ENCODE results near the gene TCF4.
A peak's percentile ranks its signal among the peaks of the same experiment; 100 is the strongest.

TCF4 gene

DNA sequence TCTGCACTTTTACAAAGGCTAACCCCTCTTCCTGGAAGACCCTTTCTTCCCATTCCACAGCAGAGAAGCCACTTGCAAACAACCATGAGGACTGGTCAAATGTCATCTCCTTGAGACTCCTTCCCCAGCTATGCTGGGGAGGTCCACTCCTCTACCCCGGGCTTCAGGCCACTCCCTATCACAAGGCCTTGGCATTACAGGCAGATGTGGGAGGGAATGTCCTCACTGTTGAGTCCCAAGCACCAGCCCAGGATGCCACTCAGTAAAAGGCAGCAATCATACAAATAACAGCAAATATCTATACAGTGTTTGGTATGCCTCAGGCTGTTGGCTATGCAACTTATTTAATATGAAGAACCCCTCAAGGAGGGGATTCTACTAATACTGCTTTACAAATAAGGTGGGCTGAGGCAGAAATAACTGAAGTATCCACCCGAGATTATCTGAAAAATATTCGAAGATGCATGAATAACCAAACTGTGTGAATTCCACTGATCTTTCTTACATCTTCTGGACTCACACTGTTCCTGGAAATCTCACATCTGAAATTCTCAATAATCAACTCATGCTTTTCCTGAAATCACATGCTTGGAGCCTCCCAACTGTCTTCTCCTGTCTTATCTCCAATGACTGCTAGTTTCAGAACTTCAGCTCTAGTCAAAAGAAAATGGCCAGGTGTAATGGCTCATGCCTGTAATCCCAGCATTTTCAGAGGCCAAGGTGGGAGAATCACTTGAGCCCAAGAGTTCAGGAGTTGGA is 226.3 kb downstream of the TCF4 start:
- no peaks in the 10 kb centered on the region for H3K27me3 ChIP-seq (ENCODE audit: control insufficient read depth, insufficient read depth, low read length)
- no peak overlapping the region for H3K27ac ChIP-seq (ENCODE audit: low read depth, low read length)
- H3K4me3 ChIP-seq (ENCODE audit: low read depth, low read length) = no peak overlapping the region
- no peak overlapping the region for H3K9ac ChIP-seq (ENCODE audit: low read length)
- no peaks in the 10 kb centered on the region for H3K9me3 ChIP-seq (ENCODE audit: control insufficient read depth, insufficient read depth, low read depth, low read length)
- no peaks in the 10 kb centered on the region for H3K36me3 ChIP-seq (ENCODE audit: control insufficient read depth, insufficient read depth, low read length)
- H3K4me1 ChIP-seq (ENCODE audit: control insufficient read depth, insufficient read depth, low read length) = peaks cover 6% of the 10 kb centered on the region

DNA sequence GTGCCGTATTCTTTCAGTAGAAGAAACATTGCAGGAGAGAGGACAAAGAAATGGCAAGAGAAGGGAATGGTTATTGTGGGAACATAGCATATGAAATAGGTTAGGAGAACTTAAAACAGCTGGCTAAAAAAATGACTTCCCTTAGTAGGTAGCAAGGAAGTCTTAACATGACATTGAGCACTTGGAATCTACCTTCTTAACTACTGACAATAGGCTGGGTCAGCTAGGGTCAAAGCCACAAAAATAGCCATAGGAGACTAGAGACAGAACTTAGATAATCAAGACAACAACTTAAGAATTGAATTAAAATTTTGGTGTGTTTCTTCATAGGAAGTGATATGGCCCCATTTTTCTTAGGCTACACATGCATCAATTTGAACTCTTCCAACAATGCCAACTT is 227.9 kb downstream of the TCF4 start:
- Histone ChIP-seq H3K27ac (ENCODE audit: low read depth, low read length) (no peak overlapping the region), H3K4me3 (ENCODE audit: low read depth, low read length) (no peak overlapping the region), H3K27me3 (ENCODE audit: control insufficient read depth, insufficient read depth, low read length) (no peaks in the 10 kb centered on the region), H3K36me3 (ENCODE audit: control insufficient read depth, insufficient read depth, low read length) (no peaks in the 10 kb centered on the region), H3K4me1 (ENCODE audit: control insufficient read depth, insufficient read depth, low read length) (peaks cover 10% of the 10 kb centered on the region), H3K9me3 (ENCODE audit: control insufficient read depth, insufficient read depth, low read depth, low read length) (no peaks in the 10 kb centered on the region), H3K9ac (ENCODE audit: low read length) (no peak overlapping the region)

DNA sequence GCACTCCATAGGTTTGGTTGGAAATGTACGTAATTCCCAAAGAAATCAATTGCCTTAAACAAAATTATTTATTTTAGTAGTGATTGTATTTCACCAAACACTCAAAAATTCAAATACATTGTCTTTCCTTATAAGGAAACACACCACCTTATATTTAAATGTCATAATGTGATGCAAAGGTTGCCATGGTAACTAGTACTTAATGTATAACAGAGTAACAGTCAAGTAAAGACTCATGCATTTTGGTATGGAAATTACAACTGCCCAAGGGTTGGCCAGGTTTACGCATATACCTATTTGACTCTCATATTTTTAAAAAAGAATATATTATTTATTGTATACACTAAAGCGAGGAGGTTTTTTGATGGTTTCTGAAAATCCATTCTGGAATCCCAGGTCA is 231.2 kb downstream of the TCF4 start:
- Histone ChIP-seq H3K27me3 (ENCODE audit: control insufficient read depth, insufficient read depth, low read length) (no peaks in the 10 kb centered on the region), H3K9me3 (ENCODE audit: control insufficient read depth, insufficient read depth, low read depth, low read length) (no peaks in the 10 kb centered on the region), H3K9ac (ENCODE audit: low read length) (no peak overlapping the region), H3K36me3 (ENCODE audit: control insufficient read depth, insufficient read depth, low read length) (no peaks in the 10 kb centered on the region), H3K27ac (ENCODE audit: low read depth, low read length) (no peak overlapping the region), H3K4me3 (ENCODE audit: low read depth, low read length) (no peak overlapping the region), H3K4me1 (ENCODE audit: control insufficient read depth, insufficient read depth, low read length) (peaks cover 36% of the 10 kb centered on the region)

DNA sequence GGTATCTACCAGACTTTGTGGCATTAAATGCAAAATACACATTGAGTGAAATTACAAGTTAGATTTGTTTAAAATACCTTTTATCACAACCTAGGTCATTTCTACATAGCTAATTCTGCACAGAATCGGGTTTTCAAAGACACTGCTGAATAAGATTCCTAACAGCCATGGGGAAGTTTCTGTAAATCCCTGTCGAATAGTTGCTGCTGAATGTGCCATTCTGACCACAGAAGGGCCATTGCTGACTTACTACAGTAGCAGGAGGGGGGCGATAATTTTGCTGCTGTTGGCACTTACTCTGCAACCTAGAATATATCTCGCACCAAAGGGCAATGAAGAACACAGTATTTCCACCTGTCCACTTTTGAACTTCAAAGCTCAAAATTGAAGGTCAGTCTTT is 232.8 kb downstream of the TCF4 start:
- no peaks in the 10 kb centered on the region; the same call in 1 of the 2 replicates for H3K27me3 ChIP-seq (ENCODE audit: control insufficient read depth, insufficient read depth, low read length)
- H3K36me3 ChIP-seq (ENCODE audit: control insufficient read depth, insufficient read depth, low read length) = no peaks in the 10 kb centered on the region
- peaks cover 49% of the 10 kb centered on the region for H3K4me1 ChIP-seq (ENCODE audit: control insufficient read depth, insufficient read depth, low read length)
- no peak overlapping the region for H3K9ac ChIP-seq (ENCODE audit: low read length)
- no peaks in the 10 kb centered on the region for H3K9me3 ChIP-seq (ENCODE audit: control insufficient read depth, insufficient read depth, low read depth, low read length)
- H3K4me3 ChIP-seq (ENCODE audit: low read depth, low read length) = no peak overlapping the region
- no peak overlapping the region for H3K27ac ChIP-seq (ENCODE audit: low read depth, low read length)

DNA sequence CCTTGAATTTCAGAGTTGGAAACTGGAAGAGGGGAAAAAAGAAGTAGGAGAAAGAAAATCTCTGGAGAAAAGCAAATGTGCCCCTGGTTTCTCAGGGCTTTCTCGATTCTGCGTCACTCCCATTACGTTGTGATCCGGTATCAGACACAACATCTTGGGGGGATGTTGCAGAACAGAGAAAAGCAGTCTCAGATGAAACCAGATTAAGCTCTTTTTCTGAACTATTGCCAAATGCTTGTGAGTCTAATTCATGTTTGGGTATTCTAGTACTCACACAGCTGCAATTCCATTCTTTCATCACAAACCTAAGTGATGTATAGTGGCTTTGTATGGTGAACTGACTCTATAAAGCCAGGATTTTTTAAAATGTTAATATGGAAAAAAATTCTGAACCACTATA is 233.2 kb downstream of the TCF4 start:
- no peak overlapping the region for H3K27ac ChIP-seq (ENCODE audit: low read depth, low read length)
- no peaks in the 10 kb centered on the region for H3K36me3 ChIP-seq (ENCODE audit: control insufficient read depth, insufficient read depth, low read length)
- H3K9me3 ChIP-seq (ENCODE audit: control insufficient read depth, insufficient read depth, low read depth, low read length) = no peaks in the 10 kb centered on the region
- H3K27me3 ChIP-seq (ENCODE audit: control insufficient read depth, insufficient read depth, low read length) = no peaks in the 10 kb centered on the region; the same call in 1 of the 2 replicates
- H3K9ac ChIP-seq (ENCODE audit: low read length) = no peak overlapping the region
- peaks cover 50% of the 10 kb centered on the region for H3K4me1 ChIP-seq (ENCODE audit: control insufficient read depth, insufficient read depth, low read length)
- no peak overlapping the region for H3K4me3 ChIP-seq (ENCODE audit: low read depth, low read length)

DNA sequence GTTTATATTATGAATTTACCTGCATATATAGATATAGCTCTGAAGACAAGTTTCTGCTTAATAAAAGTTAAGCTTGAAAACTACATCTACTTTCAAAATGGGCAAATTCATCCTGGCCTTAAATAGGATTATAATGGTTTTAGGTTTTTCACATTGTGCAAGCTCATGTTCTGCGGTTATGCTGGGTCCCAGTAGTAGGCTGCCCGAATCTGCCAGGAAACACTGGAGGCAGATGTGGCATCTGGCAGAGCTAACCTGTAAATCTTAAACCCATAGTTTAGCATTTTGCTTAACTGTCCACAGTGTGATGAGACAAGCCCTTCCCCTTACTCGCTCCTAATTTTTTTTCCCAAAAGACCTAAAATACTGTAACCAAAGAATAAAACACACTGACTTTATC is 234.2 kb downstream of the TCF4 start:
- Histone ChIP-seq H3K27me3 (ENCODE audit: control insufficient read depth, insufficient read depth, low read length) (no peaks in the 10 kb centered on the region; the same call in 1 of the 2 replicates), H3K9me3 (ENCODE audit: control insufficient read depth, insufficient read depth, low read depth, low read length) (no peaks in the 10 kb centered on the region), H3K9ac (ENCODE audit: low read length) (no peak overlapping the region), H3K4me1 (ENCODE audit: control insufficient read depth, insufficient read depth, low read length) (peaks cover 60% of the 10 kb centered on the region), H3K4me3 (ENCODE audit: low read depth, low read length) (no peak overlapping the region), H3K36me3 (ENCODE audit: control insufficient read depth, insufficient read depth, low read length) (no peaks in the 10 kb centered on the region), H3K27ac (ENCODE audit: low read depth, low read length) (no peak overlapping the region)

DNA sequence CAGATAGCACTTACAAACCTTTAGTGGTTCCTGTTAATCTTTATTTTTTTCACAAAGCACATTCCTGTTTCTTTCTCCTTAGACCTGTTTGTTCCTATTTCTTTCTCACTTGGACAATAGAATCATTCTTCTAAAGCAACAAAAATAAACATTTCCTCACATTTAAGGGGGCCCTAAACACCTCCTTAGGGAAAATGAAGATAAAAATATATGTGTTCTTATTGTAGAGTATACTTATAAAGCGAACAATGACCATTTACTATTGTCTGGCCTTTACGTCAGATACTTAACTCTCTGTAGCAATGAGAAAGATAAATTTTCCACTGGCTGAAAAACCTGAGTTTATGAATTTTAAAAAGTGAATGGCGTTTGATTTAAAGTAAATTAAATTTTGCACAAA is 234.6 kb downstream of the TCF4 start:
- Histone ChIP-seq H3K27me3 (ENCODE audit: control insufficient read depth, insufficient read depth, low read length) (no peaks in the 10 kb centered on the region; the same call in 1 of the 2 replicates), H3K4me3 (ENCODE audit: low read depth, low read length) (no peak overlapping the region)

DNA sequence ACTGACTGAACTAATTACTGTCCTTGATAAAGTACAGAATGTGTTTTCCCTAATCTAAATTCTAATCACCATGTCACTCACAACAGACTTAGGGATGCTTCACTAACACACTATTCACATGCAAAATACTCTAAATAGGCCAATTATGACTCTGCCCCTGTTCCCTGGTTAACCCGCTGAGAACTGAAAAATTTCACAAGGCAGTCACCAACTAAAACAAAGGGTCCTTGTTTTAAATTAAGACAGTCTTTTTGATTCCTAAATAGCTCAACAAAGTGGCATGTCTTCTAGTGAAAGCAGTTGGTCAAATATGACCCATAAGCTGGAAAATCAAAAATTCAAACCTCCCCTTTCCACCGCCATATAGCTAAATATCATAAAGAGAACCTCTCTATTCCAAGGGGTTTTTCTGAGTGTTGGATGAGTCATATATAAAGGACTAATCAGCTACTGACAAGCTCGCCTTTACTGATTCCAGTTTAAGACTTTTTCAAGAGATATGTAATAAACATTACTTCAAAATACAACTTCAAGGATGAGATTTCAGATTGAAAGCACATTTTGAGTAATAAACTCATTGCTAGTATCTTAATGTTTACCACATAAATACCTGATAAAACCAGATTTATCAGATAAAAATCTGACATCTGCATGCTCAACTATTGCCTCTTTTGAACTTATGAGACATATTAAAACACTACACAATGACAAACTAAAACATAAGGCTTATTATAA is 235.8 kb downstream of the TCF4 start:
- no peaks in the 10 kb centered on the region for H3K9me3 ChIP-seq (ENCODE audit: control insufficient read depth, insufficient read depth, low read depth, low read length)
- H3K27ac ChIP-seq (ENCODE audit: low read depth, low read length) = no peak overlapping the region; the same call in 1 of the 2 replicates
- no peaks in the 10 kb centered on the region for H3K36me3 ChIP-seq (ENCODE audit: control insufficient read depth, insufficient read depth, low read length)
- no peaks in the 10 kb centered on the region; the same call in 1 of the 2 replicates for H3K27me3 ChIP-seq (ENCODE audit: control insufficient read depth, insufficient read depth, low read length)
- no peak overlapping the region for H3K9ac ChIP-seq (ENCODE audit: low read length)
- peak overlapping the region; percentile 8; the same call in 1 of the 2 replicates for H3K4me3 ChIP-seq (ENCODE audit: low read depth, low read length)
- peaks cover 69% of the 10 kb centered on the region for H3K4me1 ChIP-seq (ENCODE audit: control insufficient read depth, insufficient read depth, low read length)

More for the DNA sequence above, 234.6 kb downstream of the TCF4 start:
- Histone ChIP-seq H3K9ac (ENCODE audit: low read length) (no peak overlapping the region), H3K36me3 (ENCODE audit: control insufficient read depth, insufficient read depth, low read length) (no peaks in the 10 kb centered on the region), H3K27ac (ENCODE audit: low read depth, low read length) (no peak overlapping the region), H3K9me3 (ENCODE audit: control insufficient read depth, insufficient read depth, low read depth, low read length) (no peaks in the 10 kb centered on the region), H3K4me1 (ENCODE audit: control insufficient read depth, insufficient read depth, low read length) (peaks cover 62% of the 10 kb centered on the region)

DNA sequence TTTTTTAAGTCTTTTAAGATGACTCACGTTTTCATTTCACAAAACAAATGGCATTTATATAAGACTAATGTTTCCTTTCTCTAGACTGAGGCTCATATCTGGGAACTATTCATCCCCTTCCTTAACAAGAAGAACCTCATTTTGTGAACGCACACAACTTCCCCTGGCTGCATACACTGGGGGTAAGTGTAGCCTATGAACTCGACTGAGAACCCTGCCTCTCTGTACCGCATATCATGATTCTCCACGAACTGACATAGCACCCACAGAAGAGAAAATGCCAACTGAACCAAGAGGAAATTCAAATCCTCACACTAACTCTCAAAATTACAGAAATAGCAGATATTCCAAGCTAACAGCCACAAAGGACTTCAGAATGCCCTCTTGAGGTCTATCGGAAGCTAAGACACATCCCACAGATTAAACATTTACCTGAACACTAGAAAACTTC is 236.7 kb downstream of the TCF4 start:
- Histone ChIP-seq H3K27ac (ENCODE audit: low read depth, low read length) (no peak overlapping the region), H3K9me3 (ENCODE audit: control insufficient read depth, insufficient read depth, low read depth, low read length) (no peaks in the 10 kb centered on the region), H3K36me3 (ENCODE audit: control insufficient read depth, insufficient read depth, low read length) (no peaks in the 10 kb centered on the region), H3K27me3 (ENCODE audit: control insufficient read depth, insufficient read depth, low read length) (no peaks in the 10 kb centered on the region; the same call in 1 of the 2 replicates), H3K4me1 (ENCODE audit: control insufficient read depth, insufficient read depth, low read length) (peaks cover 72% of the 10 kb centered on the region), H3K4me3 (ENCODE audit: low read depth, low read length) (no peak overlapping the region; the same call in 1 of the 2 replicates), H3K9ac (ENCODE audit: low read length) (no peak overlapping the region)

DNA sequence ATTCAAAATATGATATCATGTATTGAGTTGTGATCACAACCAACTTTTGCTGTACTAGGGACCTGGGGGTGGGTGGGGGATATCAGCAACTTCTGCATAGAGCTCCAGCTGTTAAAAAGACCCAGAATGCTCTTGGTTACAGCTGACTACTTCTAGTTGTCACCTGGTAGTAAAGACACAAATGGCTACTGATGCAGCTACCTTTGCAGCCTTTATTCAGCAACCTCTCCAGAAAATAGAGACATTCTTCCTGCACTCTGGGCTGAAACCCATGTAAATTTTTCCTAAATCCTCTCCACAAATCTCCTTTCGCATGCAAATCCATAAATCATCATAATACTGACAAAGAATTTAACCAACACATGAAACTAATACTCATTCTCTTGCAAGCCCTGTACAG is 238.3 kb downstream of the TCF4 start:
- Histone ChIP-seq H3K4me1 (ENCODE audit: control insufficient read depth, insufficient read depth, low read length) (peaks cover 69% of the 10 kb centered on the region), H3K9me3 (ENCODE audit: control insufficient read depth, insufficient read depth, low read depth, low read length) (no peaks in the 10 kb centered on the region), H3K36me3 (ENCODE audit: control insufficient read depth, insufficient read depth, low read length) (no peaks in the 10 kb centered on the region), H3K27ac (ENCODE audit: low read depth, low read length) (peak overlapping the region; percentile 29; the same call in 1 of the 2 replicates), H3K4me3 (ENCODE audit: low read depth, low read length) (no peak overlapping the region), H3K9ac (ENCODE audit: low read length) (no peak overlapping the region), H3K27me3 (ENCODE audit: control insufficient read depth, insufficient read depth, low read length) (no peaks in the 10 kb centered on the region; the same call in 1 of the 2 replicates)

Data from HUES6 (cell line).